Measurements from ENCODE around the gene KIF7.

Gene KIF7

GRCh38 chr15:89647191-89647851, 7.9 kb downstream of the KIF7 start:
- no peak for DNase-seq

DNA sequence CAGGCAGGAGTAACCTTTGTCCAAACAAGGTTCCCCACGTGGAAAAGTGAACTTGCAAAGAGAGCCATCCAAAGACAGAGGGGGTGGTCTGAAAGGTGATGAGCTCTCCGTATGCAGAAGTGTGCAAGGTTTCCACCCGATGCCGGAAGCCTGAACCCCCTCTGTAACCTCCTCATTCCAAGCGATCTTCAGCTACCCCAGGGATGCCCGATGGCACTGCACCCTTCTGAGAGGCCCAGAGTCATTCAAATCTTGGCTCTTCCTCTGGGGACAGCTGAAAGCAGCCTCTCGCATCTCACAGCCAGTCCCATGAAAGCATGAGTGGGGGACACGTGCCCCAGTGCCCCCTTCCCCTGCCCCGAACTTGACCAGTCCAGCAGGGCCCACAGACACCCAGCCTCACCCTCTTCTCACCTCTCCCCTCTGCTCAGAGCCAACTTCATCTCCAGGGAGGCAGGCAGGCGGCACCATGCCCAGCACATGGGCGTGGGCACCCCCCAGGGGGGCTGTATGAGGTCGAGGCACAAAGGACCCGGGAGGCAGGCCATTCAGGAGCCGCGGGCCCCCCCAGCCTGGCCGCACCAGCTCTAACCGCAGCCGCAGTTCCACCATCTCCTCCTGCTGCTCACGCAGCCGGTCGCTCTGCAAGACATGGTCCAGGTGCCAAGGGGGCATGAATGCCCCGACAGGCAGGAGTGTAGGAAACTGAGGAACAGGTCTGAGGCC, 8.7 kb downstream of the KIF7 start:
- DNase-seq, result no peak

GRCh38 chr15:89645680-89646079, 9.6 kb downstream of the KIF7 start:
- no peak for DNase-seq

DNA sequence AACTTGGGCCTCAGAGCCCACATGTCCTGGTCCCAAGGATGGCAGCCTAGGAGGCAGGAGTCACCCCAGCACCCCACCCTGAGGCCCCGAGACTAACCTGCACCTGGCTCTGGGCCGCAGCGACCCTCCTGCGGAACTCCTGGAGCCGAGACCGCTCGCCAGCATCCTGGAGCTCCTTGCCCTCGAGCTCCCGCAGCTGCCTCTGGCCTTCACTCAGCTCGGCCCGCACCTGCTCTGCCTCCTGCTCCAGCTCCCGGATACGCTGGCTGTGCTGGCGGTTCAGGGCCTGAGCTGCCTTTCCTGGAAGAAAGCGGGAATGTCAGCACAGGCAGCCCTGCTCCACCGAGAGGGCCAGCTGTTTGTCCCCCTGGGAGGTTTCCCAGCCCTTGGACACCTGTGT, 13.2 kb downstream of the KIF7 start:
- no peak for DNase-seq

- no peak for DNase-seq
Observed at GRCh38 chr15:89641053-89641452, 14.2 kb downstream of the KIF7 start.

GRCh38 chr15:89640245-89640644, 15.0 kb downstream of the KIF7 start:
- DNase-seq, result no peak

DNA sequence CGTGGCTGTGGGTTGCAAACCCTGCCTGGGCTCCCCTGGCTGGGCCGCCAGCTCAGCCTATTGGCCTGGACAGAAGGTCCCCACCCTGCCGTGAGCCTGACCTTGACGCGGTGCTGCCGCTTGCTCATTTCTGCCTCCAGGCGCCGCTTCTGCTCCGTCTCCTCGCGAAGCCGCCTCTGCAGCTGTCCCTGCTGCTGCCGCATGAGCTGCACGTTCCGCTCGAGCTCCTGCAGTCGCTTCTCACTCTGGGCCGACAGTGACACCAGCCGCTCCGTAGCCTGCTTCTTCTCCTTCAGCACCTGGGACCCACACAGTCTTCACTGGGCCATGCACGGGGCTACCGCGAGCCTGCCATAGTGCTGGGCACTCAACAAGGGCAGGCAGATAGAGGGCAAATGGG, 21.7 kb downstream of the KIF7 start:
- no peak for DNase-seq

GRCh38 chr15:89632563-89633430, 22.5 kb downstream of the KIF7 start:
- no peak for DNase-seq

DNA sequence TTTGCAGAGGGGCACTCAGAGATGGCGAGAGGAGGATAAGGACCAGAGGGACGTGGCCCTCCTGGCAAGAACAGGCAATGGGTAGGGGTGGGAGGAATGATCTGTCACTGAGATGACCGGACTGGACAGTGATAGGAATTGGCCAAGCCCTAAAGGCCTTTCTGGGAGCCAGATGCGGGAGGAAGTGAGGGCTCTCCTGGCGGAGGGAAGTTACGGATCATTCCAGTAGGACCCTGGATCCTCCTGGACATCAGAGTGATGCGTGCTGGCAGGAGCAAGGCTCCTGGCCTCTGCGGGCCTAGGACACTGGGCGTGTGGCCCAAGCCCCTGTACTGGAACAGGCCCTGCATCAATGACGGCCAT, 23.4 kb downstream of the KIF7 start:
- DNase-seq, result no peak

DNA sequence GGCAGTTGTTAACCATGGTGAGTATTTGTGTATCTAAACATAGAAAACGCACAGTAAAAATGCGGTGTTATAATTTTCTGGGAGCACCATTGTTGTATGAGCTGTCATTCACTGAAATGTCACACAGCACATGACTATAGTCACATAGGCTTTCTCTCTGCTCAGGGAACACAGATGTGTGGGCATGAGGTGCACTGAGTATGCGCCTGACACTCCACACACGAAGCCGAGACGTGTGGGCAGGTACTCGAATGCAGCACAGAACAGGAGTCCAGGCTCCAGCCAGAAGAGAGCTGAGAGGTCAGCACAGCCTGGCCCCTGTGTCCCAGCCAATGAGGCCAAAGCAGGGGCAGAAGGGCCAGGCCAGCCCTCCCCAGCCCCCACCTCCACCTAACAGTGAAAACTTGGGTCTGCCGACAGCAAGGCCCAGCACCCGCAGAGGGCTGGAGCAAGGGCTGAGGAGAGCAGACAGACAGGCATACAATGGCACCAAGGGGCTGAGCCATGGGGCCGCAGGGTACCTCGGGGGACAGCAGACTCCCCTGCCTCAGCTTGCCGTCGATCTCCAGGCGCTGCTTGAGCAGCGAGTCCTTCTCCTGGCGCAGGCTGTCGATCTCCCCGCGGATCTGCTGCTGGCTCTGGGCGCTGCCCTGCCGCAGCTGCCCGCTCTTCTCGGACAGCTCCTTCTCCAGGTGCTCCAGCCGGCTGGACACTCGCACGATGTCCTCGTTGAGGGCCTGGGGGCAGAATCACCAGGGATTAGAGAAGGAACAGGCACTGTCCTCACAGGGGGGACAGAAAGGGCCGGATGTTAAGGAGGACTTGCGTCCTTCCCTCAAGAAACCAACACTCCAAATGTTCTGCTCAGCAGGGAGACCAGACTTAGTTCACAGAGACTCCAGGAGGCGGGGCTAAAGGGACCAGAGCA, 24.0 kb downstream of the KIF7 start:
- DNase-seq, result no peak

DNA sequence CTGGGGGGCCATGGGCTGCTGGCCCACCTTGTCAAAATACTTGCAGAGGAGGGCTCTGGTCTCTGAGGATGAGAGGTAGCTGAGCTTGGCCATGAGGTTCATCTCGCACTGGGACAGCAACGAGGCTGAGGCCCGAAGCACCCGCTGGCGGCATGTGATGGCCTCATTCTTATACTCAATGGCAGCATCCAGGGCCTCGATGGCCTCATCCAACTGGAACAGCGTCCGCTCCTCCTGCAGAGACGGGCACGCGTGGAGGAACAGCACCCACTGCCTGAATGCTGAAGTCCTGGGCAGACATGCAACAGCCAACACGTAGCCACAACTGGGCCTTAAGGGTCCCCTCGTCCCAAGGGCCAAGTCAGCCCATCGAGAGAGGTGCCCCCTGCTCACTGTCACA, 25.0 kb downstream of the KIF7 start:
- DNase-seq, result no peak

GRCh38 chr15:89629829-89630228, 25.4 kb downstream of the KIF7 start:
- DNase-seq, result no peak

GRCh38 chr15:89628806-89629715, 26.2 kb downstream of the KIF7 start:
- no peak for DNase-seq

DNA sequence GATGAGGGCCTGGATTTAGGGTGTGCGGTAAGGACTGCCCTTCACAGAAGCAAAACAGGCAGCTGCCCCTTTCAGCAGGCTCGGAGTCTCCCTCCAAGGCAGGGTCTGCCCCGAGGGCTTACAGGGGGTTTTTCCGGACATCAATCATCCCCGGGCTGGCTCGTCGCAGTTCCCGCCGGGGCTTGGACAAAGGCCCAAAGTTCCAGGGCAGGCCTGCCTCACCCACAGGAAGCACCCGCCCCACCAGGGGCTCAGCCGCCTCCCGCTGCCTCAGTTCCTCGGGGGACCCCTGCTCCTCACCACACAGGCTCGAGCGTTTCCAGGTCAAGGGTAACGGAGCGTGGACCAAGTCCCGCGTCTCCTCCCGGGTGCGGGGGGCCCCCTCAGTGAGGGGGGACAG, 27.0 kb downstream of the KIF7 start:
- DNase-seq, result no peak

- no peak for DNase-seq
Observed at GRCh38 chr15:89627256-89627970, 27.9 kb downstream of the KIF7 start.

DNA sequence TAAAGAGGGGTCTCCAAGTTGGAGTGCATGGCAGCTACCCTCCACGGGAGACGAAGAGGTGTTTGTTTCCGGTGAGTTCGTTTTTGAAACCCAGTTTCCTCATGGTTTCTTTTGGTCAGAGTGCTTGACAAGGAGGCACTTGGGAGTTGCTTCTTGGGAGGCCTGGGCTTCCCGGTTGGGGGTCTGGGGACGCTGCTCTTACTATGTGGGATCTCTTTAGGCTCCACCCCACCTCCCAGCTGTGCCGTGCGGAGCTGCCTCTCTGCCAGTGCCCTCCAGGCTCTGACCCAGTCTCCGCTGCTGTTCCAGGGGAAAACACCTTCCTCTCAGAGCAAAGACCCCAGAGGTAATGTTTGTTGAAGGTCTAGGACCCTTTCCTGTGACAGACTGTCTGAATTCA, 29.6 kb downstream of the KIF7 start:
- no peak for DNase-seq

DNA sequence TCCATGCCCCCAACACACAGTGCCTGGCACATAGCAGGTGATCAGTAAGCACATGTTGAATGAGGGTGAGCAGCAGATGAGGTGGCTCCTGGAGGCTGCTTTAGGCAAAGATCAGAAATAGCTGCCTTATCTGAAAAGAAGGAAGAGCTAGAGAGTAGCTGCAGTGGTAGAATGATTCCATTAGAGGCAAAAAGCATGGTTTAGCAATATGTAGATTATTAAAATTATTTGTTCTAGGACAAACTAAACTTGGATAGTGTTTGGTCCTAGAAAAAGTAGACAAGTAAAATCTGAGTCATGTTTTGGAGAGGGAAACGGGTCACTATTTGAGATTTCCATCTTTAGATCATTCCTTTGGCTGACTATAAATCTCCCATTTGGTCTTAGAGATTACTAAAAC, 32.1 kb downstream of the KIF7 start:
- DNase-seq, result no peak

DNA sequence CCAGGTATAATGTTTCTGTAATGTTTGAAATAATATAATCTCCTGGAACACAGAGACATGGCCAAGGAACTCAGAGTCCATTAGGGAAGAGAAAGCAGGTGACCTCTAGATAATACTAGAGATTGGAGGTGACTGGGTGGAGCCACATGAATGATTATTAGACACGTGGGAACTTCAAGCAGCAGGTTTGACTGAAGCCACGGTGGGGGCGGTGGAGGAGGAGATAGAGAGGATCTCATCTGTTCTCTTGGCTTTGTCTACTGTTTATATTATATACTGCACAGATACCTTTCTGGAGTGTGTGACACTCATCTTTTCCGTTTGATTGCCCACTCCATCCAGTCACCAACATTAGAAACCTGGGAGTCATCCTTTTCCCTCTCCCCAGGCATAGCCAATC, 33.7 kb downstream of the KIF7 start:
- no peak for DNase-seq

GRCh38 chr15:89616228-89616627, 39.0 kb downstream of the KIF7 start:
- DNase-seq, result no peak

- no peak for DNase-seq
Observed at GRCh38 chr15:89615135-89615534, 40.1 kb downstream of the KIF7 start.

DNA sequence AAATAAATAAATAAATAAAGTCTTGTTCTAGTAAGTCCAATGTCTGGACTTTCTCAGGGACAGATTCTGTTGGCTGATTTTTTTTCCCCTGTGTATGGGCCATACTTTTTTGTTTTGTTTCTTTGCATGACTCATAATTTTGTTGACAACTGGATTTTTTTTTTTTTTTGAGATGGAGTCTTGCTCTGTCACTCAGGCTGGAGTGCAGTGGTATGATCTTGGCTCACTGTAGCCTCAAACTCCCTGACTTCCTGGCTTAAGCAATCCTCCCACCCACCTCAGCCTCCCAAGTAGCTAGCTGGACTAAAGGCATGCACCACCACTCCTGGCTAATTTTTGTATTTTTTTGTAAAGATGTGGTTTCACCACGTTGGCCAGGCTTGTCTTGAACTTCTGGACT, 41.1 kb downstream of the KIF7 start:
- no peak for DNase-seq

Measured in DMS 273 treated with DMSO at 0.1 percent for 48 hours (cell line).